PC-9 (cell line): Measurements from ENCODE around the gene ZFPL1. TPM values are rescaled to one million over a fixed set of nuclear protein-coding genes. Genes with fewer than 3 reads are reported as not detected.

Experiments
- BruUV-seq: library from RNA; stranded (reverse); fragments of 400-500 nt; replicated peaks from 2 replicates; lab custom pipeline; 2021; lab: Mats Ljungman, UMichigan
- CTCF ChIA-PET: fragments of 300-600 bp; sonication (Branson Sonifier 250); formaldehyde crosslinking; loops from one replicate; lab custom pipeline; 2022; ENCODE audit warnings: antibody characterized with exemption; lab: Charles Lee
- POLR2A ChIA-PET: fragments of 300-600 bp; sonication (Branson Sonifier 250); formaldehyde crosslinking; loops from one replicate; lab custom pipeline; 2022; ENCODE audit warnings: antibody characterized with exemption; ENCODE audit not compliant: unreplicated experiment; lab: Charles Lee
- DNase-seq, 2 experiments: peaks; one replicate each; pipeline versions ENCODE4 v3.0.0 to v3.0.0-alpha.2; 2015 to 2022; ENCODE audit warnings: mixed read lengths in 1 of 2
- H2AFZ ChIP-seq: fragments of 200-600 bp; sonication (generic); 2 replicates; pipeline ENCODE4 v1.8.1; 2017; ENCODE audit warnings: antibody characterized with exemption
- H3F3A ChIP-seq: fragments of 200-600 bp; sonication (generic); 2 replicates; pipeline ENCODE4 v1.8.1; 2017; ENCODE audit warnings: antibody characterized with exemption, mild to moderate bottlenecking, low read depth; ENCODE audit not compliant: insufficient read depth
- H3K27ac ChIP-seq: fragments of 200-600 bp; sonication (generic); 2 replicates; pipeline ENCODE4 v1.6.1; 2016; ENCODE audit warnings: mixed run types
- H3K27me3 ChIP-seq: fragments of 200-600 bp; sonication (generic); 2 replicates; pipeline ENCODE4 v1.6.1; 2016; ENCODE audit warnings: low read depth, mixed run types; ENCODE audit not compliant: insufficient read depth
- H3K36me3 ChIP-seq: fragments of 200-600 bp; sonication (generic); 2 replicates; pipeline ENCODE4 v1.6.1; 2016; ENCODE audit warnings: low read depth, mixed run types
- H3K4me1 ChIP-seq: fragments of 200-600 bp; sonication (generic); replicated peaks from 2 replicates; pipeline ENCODE4 v1.6.1; 2016; ENCODE audit warnings: mixed run types; ENCODE audit not compliant: insufficient read depth
- H3K4me2 ChIP-seq: fragments of 200-600 bp; sonication (generic); 2 replicates; pipeline ENCODE4 v1.6.1; 2017; ENCODE audit warnings: mixed run types
- H3K4me3 ChIP-seq: fragments of 200-600 bp; sonication (generic); 2 replicates; pipeline ENCODE4 v1.6.1; 2016; ENCODE audit warnings: mixed run types
- H3K79me2 ChIP-seq: fragments of 200-600 bp; sonication (generic); 2 replicates; pipeline ENCODE4 v1.6.1; 2017; ENCODE audit warnings: low read depth, mixed run types
- H3K9me2 ChIP-seq: fragments of 200-600 bp; sonication (generic); 2 replicates; pipeline ENCODE4 v1.8.1; 2017; ENCODE audit warnings: mild to moderate bottlenecking; ENCODE audit not compliant: insufficient read depth
- H3K9me3 ChIP-seq: fragments of 200-600 bp; sonication (generic); 2 replicates; pipeline ENCODE4 v1.8.1; 2016; ENCODE audit warnings: low read depth; ENCODE audit not compliant: insufficient read depth
- H4K20me1 ChIP-seq: fragments of 200-600 bp; sonication (generic); 2 replicates; pipeline ENCODE4 v1.8.1; 2017; ENCODE audit not compliant: insufficient read depth
- EZH2 ChIP-seq: fragments of 200-600 bp; sonication (generic); IDR thresholded peaks from 2 replicates; pipeline ENCODE4 v1.8.0; 2017; ENCODE audit warnings: antibody characterized with exemption, low read depth
- intact Hi-C: fragments of 100-400 bp; cut with micrococcal nuclease; formaldehyde crosslinking; loops from one replicate; pipeline ENCODE4 v1.10.0; 2022; ENCODE audit not compliant: unreplicated experiment
- total RNA-seq: library from RNA; stranded (reverse); gene quantifications from 2 replicates; pipeline ENCODE4 v1.2.3, GENCODE V29; 2021
- TF ChIP-seq, protein P1 (sequence below): fragments of 200-600 bp; sonication (generic); conservative IDR thresholded peaks from 2 replicates; pipeline ENCODE4 v1.6.1; 2017; ENCODE audit warnings: mixed run types, antibody characterized with exemption, mild to moderate bottlenecking, moderate library complexity

The ZFPL1 gene
- total RNA-seq, 1 experiment from 2014 or later, result 68.2 TPM

DNA sequence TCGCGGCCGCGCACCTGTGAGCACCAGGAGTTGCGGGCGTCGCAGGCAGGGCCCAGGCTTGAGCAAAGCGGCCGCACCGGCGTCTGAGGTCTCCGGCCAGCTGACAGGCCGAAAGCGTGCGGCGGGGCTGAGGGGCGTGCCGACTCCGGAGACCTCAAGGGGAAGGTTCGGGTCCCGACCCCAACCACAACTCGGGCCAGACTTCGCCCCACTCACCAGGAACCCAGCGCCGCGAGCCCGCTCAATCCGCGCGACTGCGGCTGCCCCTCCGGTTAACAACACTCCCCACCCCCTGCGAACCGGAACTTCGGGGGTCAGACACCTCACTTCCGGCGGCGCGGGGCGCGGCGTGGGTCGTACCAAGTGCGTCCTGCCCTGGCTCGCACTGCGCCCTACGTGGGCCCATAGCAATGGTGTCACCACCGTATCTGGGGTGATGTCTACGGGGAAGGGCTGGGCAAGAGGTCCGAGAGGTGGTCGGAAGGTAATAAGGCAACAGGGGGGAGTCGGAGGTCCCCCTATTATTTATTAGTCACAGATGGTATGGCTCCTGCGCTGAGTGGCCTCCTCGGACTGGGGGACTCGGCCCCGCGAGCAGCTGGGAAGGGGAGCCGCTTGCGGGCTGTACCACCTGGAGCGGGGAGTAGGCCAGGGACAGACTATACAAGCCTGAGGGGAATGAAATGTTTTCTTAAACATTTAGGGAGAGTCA lies 50.4 kb downstream of the ZFPL1 start, which contains the start of gene SYVN1:
TSS of gene SYVN1 (minus strand) at position 280 of the 712 bp plus-strand sequence. CDS start 918 bp downstream, outside the sequence.
- Histone ChIP-seq H2AFZ (peak within 1 kb of the TSS; percentile 80), H3K4me3 (peak within 1 kb of the TSS; percentile 92), H3K9me2 (no peaks in the 10 kb centered on the region), H3K79me2 (peaks cover 35% of the 10 kb centered on the region), H3K4me1 (peaks cover 19% of the 10 kb centered on the region), H3K27ac (peak within 1 kb of the TSS; percentile 92), H3F3A (peaks cover 33% of the 10 kb centered on the region), H3K4me2 (peak within 1 kb of the TSS; percentile 89), H4K20me1 (peaks cover 25% of the 10 kb centered on the region), H3K36me3 (peaks cover 31% of the 10 kb centered on the region), H3K27me3 (no peaks in the 10 kb centered on the region), H3K9me3 (no peaks in the 10 kb centered on the region)
- ChIA-PET POLR2A (interaction anchor here (0.6 to 1.4 kb wide), 11 partner anchors 10 to 356 kb away, joined by 3 to 25 read pairs (median 5); partner anchors contain the start of genes CAPN1, FAU, MRPL49 and SF1), CTCF (interaction anchor here (0.6 to 1.3 kb wide), 3 partner anchors 12 to 196 kb away, joined by 3 to 5 read pairs (median 3); partner anchors contain the start of gene CAPN1)
- intact Hi-C loops, result no loop called here
- no peak for TF ChIP-seq EZH2
- TF ChIP-seq, protein P1, sequence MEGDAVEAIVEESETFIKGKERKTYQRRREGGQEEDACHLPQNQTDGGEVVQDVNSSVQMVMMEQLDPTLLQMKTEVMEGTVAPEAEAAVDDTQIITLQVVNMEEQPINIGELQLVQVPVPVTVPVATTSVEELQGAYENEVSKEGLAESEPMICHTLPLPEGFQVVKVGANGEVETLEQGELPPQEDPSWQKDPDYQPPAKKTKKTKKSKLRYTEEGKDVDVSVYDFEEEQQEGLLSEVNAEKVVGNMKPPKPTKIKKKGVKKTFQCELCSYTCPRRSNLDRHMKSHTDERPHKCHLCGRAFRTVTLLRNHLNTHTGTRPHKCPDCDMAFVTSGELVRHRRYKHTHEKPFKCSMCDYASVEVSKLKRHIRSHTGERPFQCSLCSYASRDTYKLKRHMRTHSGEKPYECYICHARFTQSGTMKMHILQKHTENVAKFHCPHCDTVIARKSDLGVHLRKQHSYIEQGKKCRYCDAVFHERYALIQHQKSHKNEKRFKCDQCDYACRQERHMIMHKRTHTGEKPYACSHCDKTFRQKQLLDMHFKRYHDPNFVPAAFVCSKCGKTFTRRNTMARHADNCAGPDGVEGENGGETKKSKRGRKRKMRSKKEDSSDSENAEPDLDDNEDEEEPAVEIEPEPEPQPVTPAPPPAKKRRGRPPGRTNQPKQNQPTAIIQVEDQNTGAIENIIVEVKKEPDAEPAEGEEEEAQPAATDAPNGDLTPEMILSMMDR, result no peak
- BruUV-seq, result no TSS peak
- DNase-seq, result peak; percentile 79 to 90

- Histone ChIP-seq H3K9me2 (no peaks in the 10 kb centered on the region), H2AFZ (peak overlapping the region; percentile 80), H3F3A (peaks cover 26% of the 10 kb centered on the region), H3K79me2 (peaks cover 35% of the 10 kb centered on the region), H3K27ac (peak overlapping the region; percentile 92), H3K4me2 (peak overlapping the region; percentile 89), H3K9me3 (no peaks in the 10 kb centered on the region), H4K20me1 (peaks cover 21% of the 10 kb centered on the region), H3K27me3 (no peaks in the 10 kb centered on the region), H3K4me1 (peaks cover 19% of the 10 kb centered on the region), H3K4me3 (peak overlapping the region; percentile 92), H3K36me3 (peaks cover 24% of the 10 kb centered on the region)
- intact Hi-C loops, result loop anchor here (1.0 kb wide), 2 partner anchors 15 to 48 kb away; no protein-coding TSS in a partner anchor
- TSS peak; percentile 72 for BruUV-seq
- TF ChIP-seq, protein P1, result no peak
- TF ChIP-seq EZH2, result no peak
- ChIA-PET CTCF (interaction anchor here (0.6 to 1.3 kb wide), 4 partner anchors 12 to 195 kb away, joined by 3 to 5 read pairs (median 4); partner anchors contain the start of gene CAPN1), POLR2A (interaction anchor here (0.6 to 1.4 kb wide), 17 partner anchors 10 to 475 kb away, joined by 3 to 25 read pairs (median 5); partner anchors contain the start of genes CAPN1, FAU, MRPL49 and SF1)
- DNase-seq, result peak; percentile 95 to 99
Measured at GRCh38 chr11:65134952-65135632, 51.1 kb downstream of the ZFPL1 start.

DNA sequence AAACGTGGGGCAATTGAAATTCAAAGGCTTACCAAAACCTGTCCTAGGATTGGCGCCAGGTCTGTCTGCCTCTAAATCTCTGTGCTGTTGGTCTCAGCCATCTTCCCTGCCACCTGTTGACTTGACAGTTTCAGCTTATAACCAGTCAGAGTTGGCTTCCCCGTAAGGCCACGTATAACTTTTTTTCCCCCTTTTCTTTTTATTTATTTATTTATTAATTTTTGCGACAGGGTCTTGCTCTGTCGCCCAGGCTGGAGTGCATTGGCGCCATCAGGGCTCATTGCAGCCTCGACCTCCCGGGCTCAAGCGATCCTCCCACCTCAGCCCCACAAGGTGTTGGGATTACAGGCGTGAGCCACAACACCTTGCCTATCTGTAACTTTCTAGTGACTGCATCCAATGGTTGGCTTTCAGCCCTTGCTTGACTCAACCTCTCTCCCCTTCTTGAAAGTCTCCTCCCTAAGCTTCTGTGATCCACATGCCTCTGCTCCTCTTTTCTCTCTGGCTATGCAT lies 51.7 kb downstream of the ZFPL1 start:
- Histone ChIP-seq H3K27me3 (no peaks in the 10 kb centered on the region), H3K4me2 (peak overlapping the region; percentile 83), H2AFZ (peak overlapping the region; percentile 80), H3F3A (peaks cover 25% of the 10 kb centered on the region), H3K9me3 (no peaks in the 10 kb centered on the region), H3K79me2 (peaks cover 35% of the 10 kb centered on the region), H4K20me1 (peaks cover 21% of the 10 kb centered on the region), H3K9me2 (no peaks in the 10 kb centered on the region), H3K36me3 (peaks cover 23% of the 10 kb centered on the region), H3K27ac (peak overlapping the region; percentile 92), H3K4me1 (peaks cover 19% of the 10 kb centered on the region), H3K4me3 (peak overlapping the region; percentile 92)
- TF ChIP-seq, protein P1, result no peak
- TF ChIP-seq EZH2, result no peak
- intact Hi-C loops, result loop anchor here (1.0 kb wide), 2 partner anchors 15 to 48 kb away; no protein-coding TSS in a partner anchor
- ChIA-PET CTCF (interaction anchor here (0.6 to 1.3 kb wide), 4 partner anchors 12 to 194 kb away, joined by 3 to 5 read pairs (median 4); partner anchors contain the start of gene CAPN1), POLR2A (interaction anchor here (0.6 to 1.4 kb wide), 10 partner anchors 10 to 476 kb away, joined by 3 to 25 read pairs (median 6); partner anchors contain the start of genes CAPN1, FAU and MRPL49)
- no peak for DNase-seq
- no TSS peak for BruUV-seq
